GM13976 (cell line): ENCODE measurements around the gene IFT43.

Experiments used
- DNase-seq: peaks from one replicate; pipeline ENCODE4 v3.0.0; 2012; ENCODE audit warnings: low spot score
- in situ Hi-C: fragments of 300-500 bp; cut with MboI; formaldehyde crosslinking; loops from one replicate; pipeline ENCODE4 v1.12.0; 2022; ENCODE audit warnings: low sequenced_read_pairs, mixed read lengths, inconsistent platforms; ENCODE audit not compliant: unreplicated experiment
- TF ChIP-seq, protein P1 (sequence below): IDR thresholded peaks from 2 replicates; pipeline ENCODE4 v1.5.1; 2012; ENCODE audit warnings: borderline replicate concordance, mild to moderate bottlenecking; ENCODE audit not compliant: insufficient read depth; ENCODE audit errors: extremely low read depth, missing control alignments, control extremely low read depth

IFT43 gene

GRCh38 chr14:76088771-76089571 lies 103.4 kb downstream of the IFT43 start:
- DNase-seq: no peak
- in situ Hi-C loops: no loop called here

GRCh38 chr14:76089575-76089974 lies 104.0 kb downstream of the IFT43 start:
- TF ChIP-seq, protein P1, sequence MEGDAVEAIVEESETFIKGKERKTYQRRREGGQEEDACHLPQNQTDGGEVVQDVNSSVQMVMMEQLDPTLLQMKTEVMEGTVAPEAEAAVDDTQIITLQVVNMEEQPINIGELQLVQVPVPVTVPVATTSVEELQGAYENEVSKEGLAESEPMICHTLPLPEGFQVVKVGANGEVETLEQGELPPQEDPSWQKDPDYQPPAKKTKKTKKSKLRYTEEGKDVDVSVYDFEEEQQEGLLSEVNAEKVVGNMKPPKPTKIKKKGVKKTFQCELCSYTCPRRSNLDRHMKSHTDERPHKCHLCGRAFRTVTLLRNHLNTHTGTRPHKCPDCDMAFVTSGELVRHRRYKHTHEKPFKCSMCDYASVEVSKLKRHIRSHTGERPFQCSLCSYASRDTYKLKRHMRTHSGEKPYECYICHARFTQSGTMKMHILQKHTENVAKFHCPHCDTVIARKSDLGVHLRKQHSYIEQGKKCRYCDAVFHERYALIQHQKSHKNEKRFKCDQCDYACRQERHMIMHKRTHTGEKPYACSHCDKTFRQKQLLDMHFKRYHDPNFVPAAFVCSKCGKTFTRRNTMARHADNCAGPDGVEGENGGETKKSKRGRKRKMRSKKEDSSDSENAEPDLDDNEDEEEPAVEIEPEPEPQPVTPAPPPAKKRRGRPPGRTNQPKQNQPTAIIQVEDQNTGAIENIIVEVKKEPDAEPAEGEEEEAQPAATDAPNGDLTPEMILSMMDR: no peak
- no peak for DNase-seq
- in situ Hi-C loops: no loop called here

More at GRCh38 chr14:76088771-76089571, 103.4 kb downstream of the IFT43 start:
- TF ChIP-seq, protein P1: no peak

GRCh38 chr14:76090616-76091391 lies 105.2 kb downstream of the IFT43 start:
- in situ Hi-C loops: no loop called here
- peak; percentile 62 for DNase-seq
- TF ChIP-seq, protein P1: peak; percentile 15

- TF ChIP-seq, protein P1: no peak
- in situ Hi-C loops: no loop called here
- DNase-seq: no peak
Measured at GRCh38 chr14:76093077-76093476, 107.5 kb downstream of the IFT43 start.

- TF ChIP-seq, protein P1: no peak
- in situ Hi-C loops: no loop called here
- no peak for DNase-seq
Measured at GRCh38 chr14:76096257-76096656, 110.7 kb downstream of the IFT43 start.

DNA sequence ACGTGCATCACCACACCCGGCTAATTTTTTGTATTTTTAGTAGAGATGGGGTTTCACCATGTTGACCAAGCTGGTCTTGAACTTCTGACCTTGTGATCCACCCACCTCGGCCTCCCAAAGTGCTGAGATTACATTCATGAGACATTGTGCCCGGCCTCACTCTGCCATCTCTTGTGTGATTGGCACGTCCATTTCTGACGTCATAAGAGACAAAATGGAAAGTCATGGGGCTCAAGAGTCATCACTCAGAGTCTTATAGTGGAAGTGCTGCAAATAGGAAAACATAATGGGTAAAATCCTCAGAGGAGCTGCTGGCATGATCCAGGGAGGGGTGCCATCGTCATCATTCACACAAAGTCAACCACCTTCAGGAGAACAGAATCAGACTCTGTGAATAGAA lies 112.0 kb downstream of the IFT43 start:
- no peak for DNase-seq

More for the DNA sequence above, 112.0 kb downstream of the IFT43 start:
- TF ChIP-seq, protein P1: no peak
- in situ Hi-C loops: no loop called here
